ENCODE results near the gene MRTFB.

- TF ChIP-seq CTCF (conservative IDR thresholded peaks at IDR 0.05; ENCODE audit: low read depth, low read length) (no peak), EZH2 (IDR thresholded peaks at IDR 0.05; ENCODE audit: low read length, unreplicated experiment) (no peak), EZH2phosphoT487 (IDR thresholded peaks at IDR 0.05; ENCODE audit: borderline replicate concordance, low read length) (no peak)
These were observed 161.2 kb downstream of the MRTFB start for GRCh38 chr16:14232106-14232864.
